Activated CD8-positive, alpha-beta memory T cell treated with anti-CD3 and anti-CD28 coated beads for 24 hours (primary cell): ENCODE measurements around the gene NPHP4.

Experiments used
- DNase-seq: peaks from one replicate; pipeline ENCODE4 v3.0.0-alpha.2; 2020

The NPHP4 gene

GRCh38 chr1:5886541-5887348 is 105.5 kb downstream of the NPHP4 start:
- DNase-seq, result no peak

- no peak for DNase-seq
Measured at GRCh38 chr1:5886140-5886483, 106.1 kb downstream of the NPHP4 start.

- DNase-seq, result no peak
Measured at GRCh38 chr1:5885471-5886139, 106.6 kb downstream of the NPHP4 start.

DNA sequence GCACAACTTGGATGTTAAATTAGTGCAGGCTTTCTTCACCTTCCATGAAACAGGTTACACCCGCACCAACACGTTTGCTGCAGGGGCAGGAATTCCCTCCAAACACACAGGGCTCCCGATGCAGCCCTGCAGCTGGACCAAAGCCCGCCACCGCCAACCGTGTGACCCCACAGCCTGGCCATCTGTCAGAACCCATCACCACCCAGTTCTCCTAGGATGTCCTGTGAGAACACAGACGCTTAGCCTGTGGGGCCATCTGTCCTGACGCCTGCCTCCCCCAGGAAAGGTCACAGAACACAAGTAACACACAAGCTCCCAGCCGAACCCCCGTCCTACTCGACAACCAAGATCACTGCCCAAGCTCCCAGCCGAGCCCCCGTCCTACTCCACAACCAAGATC is 108.1 kb downstream of the NPHP4 start:
- no peak for DNase-seq

DNA sequence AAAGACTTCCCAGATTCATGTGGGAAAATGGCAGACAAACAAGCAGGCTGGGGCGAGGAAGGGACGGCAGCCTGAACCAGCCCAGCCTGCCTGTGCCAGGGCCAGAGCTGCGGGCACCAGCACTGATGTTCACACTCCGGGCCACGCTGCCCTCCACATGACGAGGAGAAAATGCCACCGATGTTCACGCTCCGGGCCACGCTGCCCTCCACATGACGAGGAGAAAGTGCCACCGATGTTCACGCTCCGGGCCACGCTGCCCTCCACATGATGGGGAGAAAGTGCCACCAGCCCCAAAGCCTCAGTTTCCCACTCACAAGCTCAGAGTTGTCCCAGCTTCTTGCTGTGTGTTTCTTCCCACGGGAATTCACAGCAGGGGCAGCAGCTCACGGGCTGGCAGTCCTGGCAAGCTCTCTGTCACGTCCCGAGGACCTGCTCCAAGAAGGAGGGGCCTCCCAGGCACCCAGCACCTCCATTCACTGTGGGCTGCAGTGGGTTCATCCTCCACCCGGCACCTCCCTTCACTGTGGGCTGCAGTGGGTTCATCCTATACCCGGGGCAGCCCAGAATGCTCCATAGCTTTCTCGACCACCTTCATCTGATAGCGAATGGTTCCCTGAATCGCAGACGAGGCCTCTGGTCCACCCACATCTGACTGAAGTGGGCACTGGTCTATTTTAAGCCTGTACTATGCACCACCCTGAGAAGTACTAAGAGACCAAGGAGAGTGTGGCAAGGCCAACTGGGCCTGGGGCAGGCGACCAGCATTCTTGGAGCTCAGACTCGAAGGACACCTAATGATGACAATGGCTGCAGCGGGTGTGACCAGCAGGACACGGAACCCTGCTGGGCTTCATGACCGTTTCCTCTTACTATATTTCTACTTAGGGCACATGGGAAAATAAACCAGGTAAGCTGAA is 108.8 kb downstream of the NPHP4 start:
- no peak for DNase-seq

- DNase-seq, result no peak
Measured at GRCh38 chr1:5882367-5883128, 109.7 kb downstream of the NPHP4 start.

DNA sequence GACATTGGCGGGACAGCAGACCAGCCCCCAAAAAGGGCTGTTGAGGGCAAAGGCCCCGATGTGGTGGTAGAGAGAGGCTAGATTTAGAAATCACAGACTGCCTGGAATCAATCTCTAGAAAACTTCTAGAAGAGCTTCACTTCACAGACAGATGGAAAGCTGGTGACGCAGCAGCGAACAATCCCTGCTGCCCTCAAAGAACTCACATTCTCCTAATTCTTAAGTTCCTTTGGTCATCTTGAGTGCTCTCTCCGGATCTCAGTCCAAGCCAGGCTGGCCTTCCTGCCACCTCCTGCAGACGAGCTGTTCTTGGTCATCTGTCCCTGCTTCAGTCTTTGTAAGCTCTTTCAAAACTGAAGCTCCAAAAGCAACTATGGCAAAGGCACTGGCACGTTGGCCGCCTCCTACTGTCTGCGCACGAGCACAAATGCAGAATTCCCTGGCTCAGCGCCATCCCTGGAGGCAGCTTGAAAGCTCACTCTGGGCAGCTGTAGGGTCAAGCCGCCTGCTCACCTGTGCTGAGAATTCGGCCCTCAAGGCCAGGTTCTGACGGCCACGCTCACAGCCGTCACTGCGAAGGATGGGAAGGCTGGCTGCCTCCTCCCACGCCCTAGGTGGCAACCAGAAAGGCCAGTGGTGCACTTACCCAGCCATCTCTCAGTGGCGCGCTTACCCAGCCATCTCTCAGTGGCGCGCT is 110.6 kb downstream of the NPHP4 start:
- no peak for DNase-seq

GRCh38 chr1:5880630-5881405 is 111.4 kb downstream of the NPHP4 start:
- DNase-seq, result no peak

GRCh38 chr1:5879421-5879820 is 112.8 kb downstream of the NPHP4 start:
- DNase-seq, result no peak

DNA sequence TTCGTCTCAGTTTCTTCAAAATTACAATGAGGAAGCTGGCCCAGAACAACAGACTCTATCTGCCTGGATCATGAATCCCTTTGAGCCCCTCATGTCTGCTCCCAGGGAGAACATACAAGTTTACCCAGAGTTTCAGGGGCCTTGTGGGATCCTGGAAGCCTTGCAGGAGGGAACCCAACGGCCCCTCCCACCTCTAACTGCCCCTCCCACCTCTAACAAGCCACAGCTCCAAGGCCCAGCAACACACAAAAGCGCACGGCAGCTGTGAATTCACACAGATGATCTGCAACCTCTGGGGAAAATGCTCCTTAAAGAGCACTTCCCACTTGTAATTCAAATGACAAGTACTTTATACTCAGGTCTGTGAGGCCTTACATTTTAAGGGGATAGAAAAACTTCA is 113.3 kb downstream of the NPHP4 start:
- no peak for DNase-seq

DNA sequence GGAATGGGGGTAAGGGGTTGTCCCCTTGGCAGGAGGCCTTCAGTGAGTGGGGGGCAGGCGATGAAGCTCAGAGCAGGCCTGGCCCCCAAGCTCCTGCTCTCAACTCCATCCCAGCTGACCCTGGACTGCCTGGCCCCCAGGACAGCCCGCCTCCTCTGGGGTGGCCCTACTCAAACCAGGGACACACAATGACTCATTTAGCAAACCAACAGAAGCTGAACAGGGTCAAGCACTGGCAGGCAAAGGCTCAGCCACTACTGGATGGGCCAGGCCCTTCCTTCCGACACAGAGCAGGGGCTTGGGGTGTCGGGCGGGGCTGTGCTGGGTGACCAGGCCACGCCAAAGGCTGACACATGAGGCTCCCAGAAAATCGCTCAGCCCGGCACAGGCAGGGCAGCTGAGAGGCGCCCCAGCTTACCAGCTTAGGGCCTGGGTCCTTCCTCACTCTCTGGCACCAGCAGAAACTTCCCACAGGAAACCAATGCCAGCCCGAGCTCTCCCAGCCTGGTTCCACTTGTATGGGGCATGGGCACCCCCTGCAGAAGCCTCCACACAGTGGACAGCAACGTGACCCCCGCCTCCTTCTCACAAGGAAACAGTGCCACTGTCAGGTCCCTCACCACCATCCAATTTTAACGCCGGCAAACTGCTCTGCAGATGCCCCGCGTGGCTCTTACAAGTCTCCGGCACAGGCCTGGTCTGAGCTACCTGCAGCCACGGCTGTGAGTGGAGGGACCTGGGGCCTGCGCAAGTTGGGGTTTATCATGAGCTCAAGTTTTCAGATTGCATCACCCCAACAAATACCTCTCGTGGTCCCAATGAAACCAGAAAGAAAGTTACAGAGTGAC is 114.3 kb downstream of the NPHP4 start:
- no peak for DNase-seq

- DNase-seq, result no peak
Measured at GRCh38 chr1:5877001-5877400, 115.2 kb downstream of the NPHP4 start.

- no peak for DNase-seq
Measured at GRCh38 chr1:5876094-5876650, 116.1 kb downstream of the NPHP4 start.

DNA sequence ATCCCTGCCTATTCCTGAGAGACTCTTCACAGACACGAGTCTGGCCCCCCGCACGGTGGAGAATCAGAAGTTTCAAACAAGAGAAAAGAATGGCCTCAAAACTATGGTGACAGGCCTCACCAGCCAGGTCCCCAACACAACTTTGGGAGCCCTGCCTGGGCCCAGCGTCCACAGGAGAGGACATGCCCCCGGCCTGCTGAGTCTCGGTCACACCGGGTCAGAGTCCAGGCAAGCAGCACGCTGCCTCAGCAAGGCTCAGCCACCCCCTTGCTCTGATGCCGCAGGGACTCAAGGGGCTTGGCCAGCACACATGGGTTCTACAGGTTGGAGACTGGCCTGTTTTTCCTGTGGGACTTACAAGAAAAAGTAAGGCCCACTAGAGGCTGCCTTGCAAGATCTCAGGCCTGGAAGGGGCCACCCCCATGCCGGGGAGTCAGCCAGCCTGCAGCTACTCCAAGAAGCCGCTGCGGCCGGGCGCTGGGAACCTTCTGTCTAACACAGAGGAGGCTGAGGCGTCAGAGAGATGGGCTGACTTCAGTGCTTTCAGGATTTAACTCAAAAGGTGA is 116.8 kb downstream of the NPHP4 start:
- DNase-seq, result no peak

GRCh38 chr1:5874416-5875110 is 117.7 kb downstream of the NPHP4 start:
- no peak for DNase-seq

DNA sequence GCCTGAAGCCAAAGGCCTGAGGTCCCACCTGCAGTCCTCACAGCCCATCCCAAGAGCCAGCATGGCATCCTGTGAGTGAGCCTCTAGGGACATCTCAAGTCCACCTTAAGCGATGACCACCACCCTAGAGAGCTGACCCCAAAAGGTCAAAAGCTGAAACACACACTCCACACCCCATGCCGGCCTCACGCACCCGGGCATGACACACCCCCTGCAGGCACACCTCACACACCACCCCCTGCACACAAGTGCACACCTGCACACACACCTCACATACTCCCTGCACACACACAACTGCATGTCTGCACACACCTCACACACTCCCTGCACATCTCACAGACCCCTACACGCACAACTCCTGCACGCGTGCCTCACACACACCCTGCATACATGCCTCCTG is 118.7 kb downstream of the NPHP4 start:
- no peak for DNase-seq

DNA sequence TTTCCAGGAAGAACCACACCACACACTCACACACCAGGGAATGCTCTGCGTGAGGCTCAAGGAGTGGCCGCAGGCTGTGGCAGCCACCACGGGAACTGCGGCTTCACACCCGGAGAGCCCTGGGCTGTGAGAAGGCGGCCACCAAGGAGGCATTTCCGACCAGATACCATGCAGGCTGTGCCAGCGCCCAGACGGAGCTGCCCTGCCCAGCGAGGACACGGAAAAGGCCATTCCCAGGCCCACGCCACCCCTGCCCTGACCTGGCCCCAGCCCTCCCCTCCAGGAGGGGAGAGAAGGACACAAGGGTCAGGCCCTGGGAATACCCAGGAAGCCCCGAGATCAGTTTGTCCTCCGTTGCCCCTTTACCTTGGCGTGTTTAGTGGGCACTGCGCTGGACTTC is 119.3 kb downstream of the NPHP4 start:
- DNase-seq, result no peak

GRCh38 chr1:5868931-5869500 is 123.2 kb downstream of the NPHP4 start:
- DNase-seq, result no peak

GRCh38 chr1:5865774-5866173 is 126.5 kb downstream of the NPHP4 start:
- no peak for DNase-seq
